GM21737 (cell line): ENCODE results near the gene ABL1.
"Not testable (repeated sequence)": the region's sequence is repeated elsewhere in the genome, so short reads cannot be mapped to it uniquely, and the experiment has no call there.

Experiments used
- ATAC-seq: cut with Tn5 transposase; IDR thresholded peaks from one replicate; pipeline ENCODE4 v1.9.1; 2021; ENCODE audit warnings: mild to moderate bottlenecking, moderate library complexity; ENCODE audit not compliant: unreplicated experiment

The ABL1 gene

GRCh38 chr9:130900701-130901497 lies 65.8 kb downstream of the ABL1 start:
- ATAC-seq, result no peak

- no peak for ATAC-seq
Measured at GRCh38 chr9:130901498-130902203, 66.6 kb downstream of the ABL1 start.

- ATAC-seq, result no peak
Measured at GRCh38 chr9:130902204-130903185, 67.4 kb downstream of the ABL1 start.

- no peak for ATAC-seq
Measured at GRCh38 chr9:130903194-130904069, 68.4 kb downstream of the ABL1 start.

- ATAC-seq, result no peak
Measured at GRCh38 chr9:130904070-130905044, 69.3 kb downstream of the ABL1 start.

GRCh38 chr9:130905125-130905901 lies 70.3 kb downstream of the ABL1 start:
- no peak for ATAC-seq

- no peak for ATAC-seq
Measured at GRCh38 chr9:130905902-130906734, 71.1 kb downstream of the ABL1 start.

GRCh38 chr9:130906735-130907416 lies 71.8 kb downstream of the ABL1 start:
- no peak for ATAC-seq

- no peak for ATAC-seq
Measured at GRCh38 chr9:130908146-130908877, 73.3 kb downstream of the ABL1 start.

GRCh38 chr9:130908878-130909355 lies 73.9 kb downstream of the ABL1 start:
- ATAC-seq, result no peak

- not testable (repeated sequence) for ATAC-seq
Measured at GRCh38 chr9:130910041-130910440, 75.0 kb downstream of the ABL1 start.

- not testable (repeated sequence) for ATAC-seq
Measured at GRCh38 chr9:130910670-130911069, 75.6 kb downstream of the ABL1 start.

- no peak for ATAC-seq
Measured at GRCh38 chr9:130911254-130912049, 76.4 kb downstream of the ABL1 start.

- ATAC-seq, result no peak
Measured at GRCh38 chr9:130912932-130913598, 78.0 kb downstream of the ABL1 start.
